ENCODE data around the gene ATP8A2.
A peak's percentile ranks its signal among the peaks of the same experiment; 100 is the strongest.
"Not testable (repeated sequence)": the region's sequence is repeated elsewhere in the genome, so short reads cannot be mapped to it uniquely, and the experiment has no call there.

The ATP8A2 gene

DNA sequence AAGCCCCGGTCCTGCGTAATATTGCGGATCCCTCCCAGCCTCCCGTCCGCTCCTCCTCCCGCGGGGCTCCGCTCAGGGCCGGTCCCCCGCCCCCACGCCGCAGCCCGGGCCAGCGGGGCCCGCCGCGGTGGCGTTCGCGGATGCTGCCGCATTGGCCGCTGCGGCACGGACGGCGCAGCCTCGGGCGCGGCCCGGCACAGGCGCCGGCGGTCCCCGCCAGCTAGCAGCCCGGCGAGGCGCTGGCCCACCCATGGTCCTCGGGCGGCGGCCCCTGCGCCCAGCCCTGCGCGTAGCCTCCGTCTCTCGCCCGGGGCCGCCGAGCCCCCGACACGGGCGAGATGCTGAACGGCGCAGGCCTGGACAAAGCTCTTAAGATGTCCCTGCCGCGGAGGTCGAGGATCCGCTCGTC is at the start of gene ATP8A2:
Gene ATP8A2, plus strand, starts transcription at position 100 of the 409 bp plus-strand sequence. Its CDS starts 239 bp downstream, at position 339.
- DNase-seq (ENCODE audit: low read depth in 4 of 4, low spot score in 1 of 4), result no peak

DNA sequence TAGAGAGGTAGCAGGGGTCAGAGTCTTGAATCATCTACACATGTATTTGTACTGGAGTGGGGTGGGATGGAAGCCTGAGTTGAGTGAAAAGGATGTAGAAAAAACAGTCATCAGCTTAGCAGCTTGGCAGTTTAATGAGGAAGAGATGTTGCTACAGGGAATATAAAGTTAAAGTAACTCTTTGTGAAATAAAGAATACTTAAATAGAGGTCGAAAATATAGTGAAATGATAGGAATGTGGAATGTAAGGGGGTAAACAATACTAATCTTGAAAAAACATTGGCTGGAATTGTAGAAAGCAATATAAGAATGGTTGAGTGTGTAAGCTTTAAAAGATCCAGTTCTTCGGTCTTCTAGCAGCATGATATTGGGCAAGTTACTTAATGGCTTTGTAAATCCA is 47.7 kb upstream of the ATP8A2 start:
- no peak for DNase-seq (ENCODE audit: low read depth in 4 of 4, low spot score in 1 of 4)

DNA sequence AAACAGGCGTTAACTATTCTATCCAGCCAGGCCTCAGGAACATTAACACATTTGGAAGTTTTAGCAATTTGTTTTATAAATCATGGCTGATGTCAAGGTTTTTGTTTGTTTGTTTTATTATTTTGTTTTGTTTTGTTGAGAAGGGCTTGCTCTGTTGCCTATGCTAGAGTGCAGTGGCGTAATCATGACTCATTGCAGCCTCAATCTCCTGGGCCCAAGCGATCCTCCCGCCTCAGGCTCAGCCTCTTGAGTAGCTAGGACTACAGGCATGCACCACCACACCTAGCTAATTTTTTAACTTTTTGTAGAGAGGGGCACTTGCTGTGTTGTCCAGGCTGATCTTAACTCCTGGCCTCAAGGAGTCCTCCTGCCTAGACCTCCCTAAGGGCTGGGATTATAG is 42.1 kb upstream of the ATP8A2 start:
- no peak for DNase-seq (ENCODE audit: low read depth in 4 of 4, low spot score in 1 of 4)

DNA sequence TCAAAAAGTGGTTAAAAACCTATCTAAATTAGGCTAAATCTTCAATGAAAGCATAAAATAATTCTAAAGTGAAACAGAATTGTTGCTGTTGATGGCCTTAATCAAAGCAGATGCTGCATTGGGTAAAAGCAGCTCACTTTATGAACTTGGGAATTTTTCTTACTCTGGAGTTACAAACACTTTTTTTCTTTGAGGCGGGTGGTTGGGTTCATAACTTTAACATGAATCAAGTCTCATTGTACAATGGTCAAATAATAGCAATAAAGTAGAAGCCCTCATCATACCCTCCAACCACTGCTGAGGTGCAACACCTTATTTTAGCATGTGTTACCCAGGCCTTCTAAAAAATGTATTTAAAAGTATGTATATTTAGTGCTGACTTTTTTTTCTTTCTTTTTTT is 41.2 kb upstream of the ATP8A2 start:
- no peak for DNase-seq (ENCODE audit: low read depth in 4 of 4, low spot score in 1 of 4)

DNA sequence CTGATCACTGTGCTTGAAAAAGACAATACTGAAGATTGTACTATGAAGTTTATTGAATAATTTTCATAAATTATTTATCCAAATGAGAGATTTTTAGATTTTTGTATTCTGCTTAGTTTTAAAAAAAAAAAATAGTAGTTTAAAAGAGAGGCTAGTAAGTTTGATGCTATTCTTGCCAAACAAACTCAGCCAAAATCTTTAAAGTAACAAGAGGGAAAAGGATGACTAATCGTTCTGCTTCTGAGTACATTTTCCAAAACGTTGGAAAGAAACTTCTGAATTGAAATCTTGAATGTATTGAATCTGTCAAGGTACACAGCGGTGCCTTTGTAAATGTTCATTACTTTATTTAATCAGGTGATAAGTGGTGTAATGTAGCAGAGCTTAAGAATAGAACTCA is 35.9 kb upstream of the ATP8A2 start:
- no peak for DNase-seq (ENCODE audit: low read depth in 4 of 4, low spot score in 1 of 4)

DNA sequence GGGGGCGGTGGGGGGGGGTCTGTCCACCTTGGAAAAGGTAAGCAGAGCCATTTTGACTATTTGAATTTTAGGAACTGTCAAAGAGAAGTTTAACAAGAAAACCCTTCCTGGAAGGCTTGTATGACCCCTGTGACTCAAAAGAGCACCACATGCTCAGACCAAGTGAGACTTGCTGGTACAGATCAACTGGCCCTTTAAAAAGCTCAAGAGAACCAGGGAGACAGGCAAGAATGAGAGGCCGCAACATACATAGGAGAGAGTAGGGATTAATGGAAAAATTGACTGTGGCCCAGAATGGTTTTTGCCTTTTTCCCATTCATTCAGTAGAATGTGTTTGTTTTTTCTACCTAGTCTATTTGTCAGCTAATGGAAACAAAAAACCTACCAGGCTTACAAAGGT is 26.2 kb upstream of the ATP8A2 start:
- DNase-seq (ENCODE audit: low read depth in 4 of 4, low spot score in 1 of 4), result no peak

DNA sequence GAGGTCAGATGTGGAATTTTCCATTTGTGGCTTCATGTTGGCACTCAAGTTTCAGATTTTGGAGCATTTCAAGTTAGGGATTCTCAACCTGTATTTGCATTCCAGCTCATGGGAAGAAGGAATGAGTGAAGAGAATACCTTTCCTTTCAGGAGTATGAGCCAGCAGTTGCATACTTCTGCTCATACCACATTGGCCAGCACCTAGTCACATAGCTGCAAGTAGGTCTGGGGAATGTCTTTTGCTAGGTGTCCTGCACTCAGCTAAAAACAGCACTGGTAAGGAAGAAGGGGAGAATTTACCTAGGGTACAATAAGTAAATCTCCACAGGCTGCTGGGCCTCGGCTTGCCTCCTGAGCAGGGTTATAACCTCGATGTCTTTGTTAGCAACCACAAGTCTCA is 24.6 kb upstream of the ATP8A2 start:
- no peak for DNase-seq (ENCODE audit: low read depth in 4 of 4, low spot score in 1 of 4)

DNA sequence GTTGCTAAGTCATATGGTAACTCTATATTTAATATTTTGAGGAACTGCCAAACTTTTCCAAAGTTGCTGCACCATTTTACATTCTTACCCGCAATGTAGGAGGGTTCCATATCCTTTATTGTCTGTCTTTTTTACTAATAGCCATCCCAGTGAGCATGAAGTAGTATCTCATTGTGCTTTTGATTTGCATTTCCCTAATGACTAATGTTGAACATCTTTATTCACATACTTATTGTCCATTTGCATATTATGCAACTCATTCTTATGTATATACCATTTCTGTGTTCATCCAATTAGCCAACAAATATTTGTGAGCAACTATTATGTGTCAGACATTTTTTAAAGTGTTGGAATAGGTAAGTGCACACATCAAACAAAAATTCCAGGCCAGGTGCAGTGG is 20.4 kb upstream of the ATP8A2 start:
- no peak for DNase-seq (ENCODE audit: low read depth in 4 of 4, low spot score in 1 of 4)

DNA sequence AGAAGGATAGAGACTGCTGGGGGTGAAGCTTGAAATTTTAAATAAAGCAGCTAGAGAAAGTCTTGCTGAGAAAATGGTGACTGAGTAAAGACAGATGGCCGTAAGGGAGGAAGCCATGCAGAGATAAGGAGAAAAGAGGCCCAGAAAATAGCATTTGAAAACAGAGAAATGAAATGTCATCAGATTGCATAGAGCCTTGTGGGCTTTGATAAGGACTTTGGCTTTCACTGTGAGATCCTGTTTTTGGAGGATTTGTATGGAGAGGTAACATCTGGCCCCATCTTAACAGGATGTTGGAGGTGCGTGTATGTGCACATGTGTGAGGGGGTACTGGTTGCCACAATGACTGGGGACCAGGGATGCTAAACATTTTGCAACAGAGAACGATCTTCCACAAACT is 19.5 kb upstream of the ATP8A2 start:
- DNase-seq (ENCODE audit: low read depth in 4 of 4, low spot score in 1 of 4), result no peak

DNA sequence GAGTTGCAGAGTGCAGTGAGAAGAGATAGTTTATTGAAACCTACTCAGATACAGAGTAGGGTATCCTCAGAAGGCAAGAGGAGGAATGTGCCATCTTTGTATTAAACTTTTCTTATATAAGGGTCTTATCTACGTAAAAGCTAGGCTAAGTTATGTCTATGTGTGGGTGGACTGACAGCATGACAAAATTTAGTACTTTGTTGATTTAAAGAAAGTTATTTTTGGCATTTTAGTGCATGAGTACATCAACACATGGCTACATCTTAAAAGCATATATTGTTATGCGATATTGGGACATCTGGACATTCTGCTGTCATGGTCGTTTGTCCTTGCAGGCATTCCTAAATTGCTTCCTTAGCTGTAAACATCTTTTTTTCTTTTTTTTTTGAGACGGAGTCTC is 19.0 kb upstream of the ATP8A2 start:
- no peak for DNase-seq (ENCODE audit: low read depth in 4 of 4, low spot score in 1 of 4)

DNA sequence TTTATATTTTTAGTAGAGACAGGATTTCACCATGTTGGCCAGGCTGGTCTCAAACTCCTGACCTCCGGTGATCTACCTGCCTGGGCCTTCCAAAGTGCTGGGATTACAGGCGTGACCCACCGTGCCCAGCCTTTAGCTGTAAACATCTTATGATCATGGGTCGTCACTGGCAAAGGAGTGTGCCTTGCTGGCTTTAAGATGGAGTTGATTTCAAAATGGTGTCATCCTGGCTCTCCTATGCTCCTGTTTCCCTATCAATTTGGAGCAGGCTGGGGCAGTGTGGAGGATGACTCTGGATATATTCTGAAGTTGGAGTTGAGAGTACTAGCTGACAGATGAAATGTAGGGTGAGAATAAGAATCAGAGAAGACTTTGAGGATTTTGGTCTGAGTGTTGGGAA is 18.4 kb upstream of the ATP8A2 start:
- no peak for DNase-seq (ENCODE audit: low read depth in 4 of 4, low spot score in 1 of 4)

DNA sequence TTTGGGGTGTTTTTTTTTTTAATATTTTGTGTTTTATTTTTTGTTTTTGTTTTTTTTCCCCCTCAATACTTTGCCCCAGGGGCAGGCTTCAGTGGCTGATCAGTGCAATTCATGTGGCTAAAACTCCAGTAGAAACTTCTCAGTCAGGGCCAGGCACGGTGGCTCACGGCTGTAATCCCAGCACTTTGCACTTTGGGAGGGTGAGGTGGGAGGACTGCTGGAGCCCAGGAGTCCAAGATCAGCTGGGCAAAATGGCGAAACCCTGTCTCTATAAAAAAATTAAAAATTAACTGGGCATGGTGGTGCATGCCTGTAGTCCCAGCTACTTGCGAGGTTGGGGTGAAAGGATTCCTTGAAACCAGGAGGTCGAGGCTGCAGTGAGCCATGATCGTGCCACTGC is 17.4 kb upstream of the ATP8A2 start:
- no peak for DNase-seq (ENCODE audit: low read depth in 4 of 4, low spot score in 1 of 4)

DNA sequence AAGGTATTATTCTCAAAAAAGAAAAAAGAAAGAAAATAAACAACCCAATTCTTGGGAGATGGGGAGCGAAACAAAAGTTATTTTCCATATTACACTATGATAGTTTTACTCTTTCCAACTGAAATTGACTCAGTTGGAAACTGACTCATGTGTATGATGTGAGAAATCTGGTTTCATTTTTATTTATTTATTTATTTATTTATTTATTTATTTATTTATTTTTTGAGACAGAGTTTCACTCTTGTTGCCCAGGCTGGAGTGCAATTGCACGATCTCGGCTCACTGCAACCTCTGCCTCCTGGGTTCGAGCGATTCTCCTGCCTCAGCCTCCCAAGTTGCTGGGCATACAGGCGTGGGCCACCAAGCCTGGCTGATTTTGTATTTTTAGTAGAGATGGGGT is 11.3 kb upstream of the ATP8A2 start:
- not testable (repeated sequence) for DNase-seq (ENCODE audit: low read depth in 4 of 4, low spot score in 1 of 4)

DNA sequence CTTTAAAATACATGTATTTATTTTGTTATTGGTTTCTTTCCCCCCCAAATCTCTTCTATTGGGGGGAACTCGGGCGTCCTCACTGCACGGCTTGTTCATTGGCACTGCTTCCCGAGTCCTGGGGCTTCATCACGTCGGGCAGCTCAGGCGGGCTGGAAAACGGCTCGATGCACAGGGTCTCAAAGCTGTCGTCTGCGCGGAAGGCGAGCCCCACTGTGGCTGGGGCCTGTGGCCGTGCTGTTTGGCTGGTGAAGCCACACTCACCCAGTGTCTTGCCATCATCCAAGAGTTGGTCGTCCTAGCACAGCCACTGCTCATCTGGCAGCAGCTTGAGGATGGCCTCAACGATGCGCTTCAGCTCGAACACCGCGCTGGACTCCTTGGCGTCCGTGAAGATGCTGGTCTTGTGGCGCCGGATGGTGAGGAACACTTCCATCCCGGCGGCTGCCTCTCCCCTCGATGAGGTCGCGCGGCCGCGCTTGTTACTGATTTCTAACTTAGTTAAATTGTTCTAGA is 6.0 kb upstream of the ATP8A2 start:
- DNase-seq (ENCODE audit: low read depth in 4 of 4, low spot score in 1 of 4), result no peak

DNA sequence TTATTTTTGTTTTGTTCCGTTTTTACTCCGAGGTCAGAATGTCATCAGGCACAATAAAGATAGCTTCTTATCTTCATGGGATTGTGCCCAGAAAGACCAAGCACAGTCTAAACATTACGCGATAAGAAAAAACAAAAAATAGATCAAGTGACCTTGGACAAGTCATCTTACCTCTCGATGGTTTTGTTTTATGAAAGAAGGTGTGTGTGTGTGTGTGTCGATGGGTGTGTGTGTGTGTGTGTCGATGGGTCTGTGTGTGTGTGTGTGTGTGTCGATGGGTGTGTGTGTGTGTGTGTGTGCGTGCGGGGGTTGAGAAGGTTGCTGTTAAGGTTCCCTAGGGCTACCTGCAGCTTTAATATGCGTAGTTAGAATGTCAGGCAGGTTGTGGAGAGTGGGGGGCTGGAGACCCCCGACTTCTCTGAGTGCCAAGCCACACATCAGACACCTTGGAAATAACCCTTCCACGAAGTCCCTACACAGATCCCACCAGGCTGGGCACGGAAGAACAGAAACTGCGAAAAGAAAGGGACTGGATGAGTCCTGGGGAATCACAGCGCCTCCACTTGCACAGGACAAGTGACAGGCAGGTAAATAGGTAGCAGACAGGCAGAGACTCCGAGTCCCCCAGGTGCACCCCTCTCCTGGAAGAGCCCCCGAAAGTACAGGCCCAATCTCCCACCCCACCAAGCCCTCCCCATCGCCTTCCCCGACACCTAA is 458 bp upstream of the ATP8A2 start:
- DNase-seq (ENCODE audit: low read depth in 4 of 4, low spot score in 1 of 4), result no peak

DNA sequence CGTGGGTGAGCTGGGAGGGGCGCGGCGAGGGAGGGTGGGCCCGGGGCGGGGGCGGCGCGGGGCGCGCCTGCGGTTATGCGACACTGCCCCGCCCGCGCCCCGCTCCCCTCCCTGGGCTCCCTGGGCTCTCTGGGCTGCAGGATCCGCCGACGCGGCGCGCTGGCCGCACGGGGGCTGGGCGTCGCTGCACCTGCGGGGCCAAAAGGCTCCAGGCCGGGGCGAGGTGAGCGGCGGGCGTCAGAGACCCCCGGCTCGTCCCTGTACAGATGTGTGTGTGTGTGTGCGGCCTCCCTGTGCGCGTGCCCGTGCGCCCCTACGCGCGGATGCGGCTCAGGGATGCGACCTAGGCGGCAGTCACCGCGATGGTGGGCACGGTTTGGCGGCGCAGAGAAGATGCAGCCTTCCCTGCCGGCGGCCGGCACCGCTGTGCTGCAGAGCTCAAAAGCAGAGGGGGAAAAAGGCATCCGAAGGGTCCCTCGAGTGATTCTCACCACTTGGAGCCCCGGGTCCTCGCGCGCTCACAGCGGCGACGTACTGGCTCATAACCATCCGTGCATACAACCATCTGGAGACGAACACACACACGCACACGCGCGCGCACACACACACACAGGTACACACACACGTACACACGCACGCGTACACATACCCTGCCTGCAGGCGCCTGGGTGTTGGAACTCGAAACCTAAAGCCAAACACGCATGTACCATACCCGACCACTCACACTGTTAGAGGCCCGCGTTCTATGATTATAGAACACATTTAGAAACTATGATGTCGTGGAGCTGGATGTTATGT is 709 bp downstream of the ATP8A2 start:
- DNase-seq (ENCODE audit: low read depth in 4 of 4, low spot score in 1 of 4), result no peak

DNA sequence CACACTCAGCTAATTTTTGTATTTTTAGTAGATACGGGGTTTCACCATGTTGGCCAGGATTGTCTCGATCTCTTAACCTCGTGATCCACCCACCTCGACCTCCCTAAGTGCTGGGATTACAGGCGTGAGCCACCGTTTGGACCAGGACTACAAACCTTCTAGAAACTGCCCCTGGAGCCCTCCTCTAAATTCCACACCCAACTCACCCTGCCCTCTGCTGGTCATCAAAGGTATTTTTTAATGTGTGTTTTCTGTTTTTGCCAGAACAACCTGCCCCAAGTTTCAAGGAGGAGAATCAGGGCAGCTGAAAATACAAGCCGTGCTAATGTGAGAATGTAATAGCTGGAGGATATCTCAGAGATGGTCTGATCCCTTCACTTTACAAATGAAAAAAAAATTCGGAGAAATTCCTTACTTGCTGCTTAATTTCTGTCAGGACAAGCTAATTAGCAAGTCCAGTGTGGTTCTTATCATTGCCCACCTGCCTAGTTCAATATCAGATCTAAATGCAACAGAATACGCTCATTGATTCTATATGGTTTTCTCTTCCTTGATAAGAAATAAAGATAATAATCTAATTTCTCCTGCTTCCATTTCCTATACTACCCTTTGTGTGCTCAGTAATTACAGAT is 4.1 kb downstream of the ATP8A2 start:
- peak in 2 of 4 experiments; percentile 1 to 9 for DNase-seq (ENCODE audit: low read depth in 4 of 4, low spot score in 1 of 4)

DNA sequence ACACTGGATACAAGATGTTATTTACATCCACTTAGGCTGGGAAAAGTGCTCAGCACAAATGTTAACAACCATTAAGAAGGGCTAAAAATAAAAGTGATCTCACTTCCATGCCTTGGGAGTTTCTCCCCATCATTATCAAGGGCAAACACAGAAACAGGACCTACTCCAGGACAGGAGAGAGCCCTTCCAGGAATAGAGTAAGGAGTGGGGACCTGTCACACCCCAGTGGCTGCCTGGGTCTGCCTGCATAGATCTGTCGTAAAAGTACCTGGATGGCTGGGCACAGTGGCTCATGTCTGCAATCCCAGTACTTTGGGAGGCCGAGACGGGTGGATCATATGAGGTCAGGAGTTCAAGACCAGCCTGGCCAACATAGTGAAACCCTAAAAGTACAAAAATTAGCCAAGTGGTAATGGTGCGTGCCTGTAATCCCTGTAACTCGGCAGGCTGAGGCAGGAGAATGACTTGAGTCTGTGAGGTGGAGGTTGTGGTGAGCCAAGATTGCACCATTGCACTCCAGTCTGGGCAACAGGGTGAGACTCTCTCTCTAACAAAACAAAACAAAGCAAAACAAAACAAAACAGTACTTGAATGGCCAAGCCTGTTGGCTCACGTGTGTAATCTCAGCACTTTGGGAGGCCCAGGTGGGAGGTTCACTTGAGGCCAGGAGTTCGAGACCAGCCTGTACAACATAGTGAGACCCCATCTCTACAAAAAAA is 5.6 kb downstream of the ATP8A2 start:
- no peak for DNase-seq (ENCODE audit: low read depth in 4 of 4, low spot score in 1 of 4)

DNA sequence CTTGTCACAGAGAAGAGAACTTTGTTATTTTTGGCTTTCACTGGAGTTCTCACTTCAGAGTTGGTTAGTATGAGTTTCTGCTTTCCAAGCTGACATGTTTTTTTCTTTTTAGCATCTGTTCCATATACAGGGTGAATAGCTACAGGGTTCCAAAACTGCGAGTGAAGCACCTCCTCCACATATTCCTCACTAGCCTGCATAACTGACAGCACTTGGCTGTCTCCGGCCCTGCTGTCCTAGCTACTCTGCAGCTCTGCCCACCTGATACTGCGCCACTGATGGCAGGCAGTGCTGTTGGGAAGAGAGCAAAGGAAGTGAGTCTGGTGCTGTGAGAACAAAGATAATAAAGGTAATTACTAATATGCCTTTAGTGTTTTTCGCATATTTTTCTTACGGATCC is 6.8 kb downstream of the ATP8A2 start:
- no peak for DNase-seq (ENCODE audit: low read depth in 4 of 4, low spot score in 1 of 4)

DNA sequence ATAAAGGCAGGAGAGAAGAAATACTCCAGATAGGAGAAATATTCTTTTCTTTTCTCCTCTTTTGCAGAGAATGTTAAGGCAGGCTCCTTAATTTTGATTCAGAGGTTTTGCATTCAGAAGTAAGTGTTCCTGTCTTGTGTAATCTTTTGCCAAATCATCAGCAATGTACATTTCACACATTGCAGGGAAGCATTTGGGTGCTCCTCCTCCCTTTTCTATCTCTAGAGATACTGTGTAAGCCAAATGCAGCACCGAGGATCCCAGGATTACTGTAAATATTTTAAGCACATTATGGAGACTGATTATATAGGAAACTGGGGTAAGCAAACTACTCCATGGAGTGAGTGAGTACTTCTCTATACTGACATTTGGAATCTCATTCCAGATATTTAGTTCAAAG is 7.2 kb downstream of the ATP8A2 start:
- no peak for DNase-seq (ENCODE audit: low read depth in 4 of 4, low spot score in 1 of 4)

DNA sequence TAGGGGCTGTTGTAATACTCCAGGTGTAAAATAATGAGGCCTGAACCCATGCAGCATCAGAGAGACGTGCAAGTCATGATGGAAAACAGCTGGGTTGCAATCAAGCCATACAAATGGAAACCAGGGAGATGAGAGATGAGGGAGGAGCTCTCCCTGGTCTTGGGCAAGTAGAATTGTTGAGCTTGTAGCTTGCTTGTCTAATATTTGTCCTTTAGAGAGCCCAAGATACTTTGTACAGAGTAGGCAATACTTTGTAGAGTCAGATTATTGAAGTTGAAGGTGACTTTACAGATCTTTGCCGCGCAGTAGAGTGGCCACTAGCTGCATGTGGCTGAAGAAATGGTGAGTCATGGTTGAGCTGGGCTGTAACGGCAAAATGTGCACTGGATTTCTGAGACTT is 8.3 kb downstream of the ATP8A2 start:
- DNase-seq (ENCODE audit: low read depth in 4 of 4, low spot score in 1 of 4), result no peak
